GM12875 (cell line): ENCODE results near the gene DDX31.

Experiments
- H3K4me3 ChIP-seq: one replicate; pipeline ENCODE4 v1.5.1; 2011; ENCODE audit warnings: low read depth, low read length, control low read depth
- TF ChIP-seq, protein P1 (sequence below): IDR thresholded peaks from 2 replicates; pipeline ENCODE4 v1.5.1; 2011; ENCODE audit warnings: low read depth, mild to moderate bottlenecking, control low read depth, inconsistent platforms, low read length, moderate library complexity, borderline replicate concordance; ENCODE audit not compliant: insufficient read depth

The DDX31 gene

DNA sequence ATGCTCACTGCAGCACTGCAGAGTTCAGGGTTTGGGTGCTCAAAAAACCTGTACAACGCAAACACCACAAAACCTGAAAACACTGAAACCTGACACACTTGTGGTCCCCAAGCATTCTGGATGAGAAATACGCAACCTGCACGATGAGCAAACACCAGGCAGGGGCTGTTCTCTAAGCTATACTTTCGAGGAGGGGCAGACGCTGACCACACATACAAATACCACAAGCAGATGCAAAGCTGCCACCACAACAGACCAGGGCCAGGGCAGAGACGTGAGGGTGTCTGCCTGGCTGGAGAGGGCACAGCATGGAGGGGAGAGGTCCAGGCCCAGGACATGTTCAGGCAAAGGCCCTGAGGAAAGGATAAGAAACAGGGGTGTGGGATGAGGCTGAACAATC is 64.4 kb downstream of the DDX31 start:
- TF ChIP-seq, protein P1, sequence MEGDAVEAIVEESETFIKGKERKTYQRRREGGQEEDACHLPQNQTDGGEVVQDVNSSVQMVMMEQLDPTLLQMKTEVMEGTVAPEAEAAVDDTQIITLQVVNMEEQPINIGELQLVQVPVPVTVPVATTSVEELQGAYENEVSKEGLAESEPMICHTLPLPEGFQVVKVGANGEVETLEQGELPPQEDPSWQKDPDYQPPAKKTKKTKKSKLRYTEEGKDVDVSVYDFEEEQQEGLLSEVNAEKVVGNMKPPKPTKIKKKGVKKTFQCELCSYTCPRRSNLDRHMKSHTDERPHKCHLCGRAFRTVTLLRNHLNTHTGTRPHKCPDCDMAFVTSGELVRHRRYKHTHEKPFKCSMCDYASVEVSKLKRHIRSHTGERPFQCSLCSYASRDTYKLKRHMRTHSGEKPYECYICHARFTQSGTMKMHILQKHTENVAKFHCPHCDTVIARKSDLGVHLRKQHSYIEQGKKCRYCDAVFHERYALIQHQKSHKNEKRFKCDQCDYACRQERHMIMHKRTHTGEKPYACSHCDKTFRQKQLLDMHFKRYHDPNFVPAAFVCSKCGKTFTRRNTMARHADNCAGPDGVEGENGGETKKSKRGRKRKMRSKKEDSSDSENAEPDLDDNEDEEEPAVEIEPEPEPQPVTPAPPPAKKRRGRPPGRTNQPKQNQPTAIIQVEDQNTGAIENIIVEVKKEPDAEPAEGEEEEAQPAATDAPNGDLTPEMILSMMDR: no peak
- H3K4me3 ChIP-seq: no peak overlapping the region

GRCh38 chr9:132602207-132602606 is 67.6 kb downstream of the DDX31 start:
- H3K4me3 ChIP-seq: no peak overlapping the region
- TF ChIP-seq, protein P1: no peak

GRCh38 chr9:132600326-132600984 is 69.3 kb downstream of the DDX31 start:
- no peak overlapping the region for H3K4me3 ChIP-seq
- TF ChIP-seq, protein P1: no peak

- TF ChIP-seq, protein P1: no peak
- no peak overlapping the region for H3K4me3 ChIP-seq
Observed at GRCh38 chr9:132597073-132597775, 72.6 kb downstream of the DDX31 start.

GRCh38 chr9:132596200-132596599 is 73.6 kb downstream of the DDX31 start:
- no peak overlapping the region for H3K4me3 ChIP-seq
- TF ChIP-seq, protein P1: no peak

GRCh38 chr9:132595319-132595718 is 74.5 kb downstream of the DDX31 start:
- H3K4me3 ChIP-seq: no peak overlapping the region
- TF ChIP-seq, protein P1: no peak

DNA sequence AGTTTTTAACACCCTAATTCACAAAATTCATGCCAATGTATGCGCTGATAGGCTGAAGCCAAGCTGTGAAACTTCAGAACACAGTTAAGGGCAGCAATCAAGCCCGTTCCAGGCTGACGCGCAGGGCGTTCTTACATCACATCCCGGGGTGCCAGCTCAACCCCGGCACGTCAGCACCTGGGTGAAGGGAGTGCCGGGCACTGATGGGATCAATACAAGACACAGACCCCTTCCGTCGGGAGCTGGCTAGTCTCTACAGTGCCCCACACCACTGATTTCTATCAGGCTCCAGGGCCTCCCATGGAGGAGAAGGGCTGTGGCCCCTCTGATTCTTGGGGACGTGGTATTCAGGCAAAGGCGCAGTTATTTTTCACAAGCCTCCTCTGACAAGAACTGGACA is 75.4 kb downstream of the DDX31 start:
- TF ChIP-seq, protein P1: no peak
- no peak overlapping the region for H3K4me3 ChIP-seq
